K562 (cell line): ENCODE data around the gene CLIP4. TPM values are rescaled to one million over a fixed set of nuclear protein-coding genes. Genes with fewer than 3 reads are reported as not detected.

Source experiments
- ATAC-seq: fragments of 200-7000 bp; cut with Tn5 transposase; 3 replicates; pipeline ENCODE4 v1.9.1; 2020; ENCODE audit warnings: moderate library complexity
- BruUV-seq: library from RNA; stranded (reverse); fragments of 400-500 nt; replicated peaks from 2 replicates; lab custom pipeline; 2021; lab: Mats Ljungman, UMichigan
- CTCF ChIA-PET: fragments of 300-600 bp; formaldehyde crosslinking; extraction: SDS; loops from one replicate; lab custom pipeline; 2021; ENCODE audit warnings: low intra/inter-chr PET ratio; lab: Yijun Ruan, JAX
- POLR2A ChIA-PET: fragments of 300-600, 350-650 bp; sonication (Branson Sonifier 250); formaldehyde crosslinking; extraction: SDS; loops from one replicate; lab custom pipeline; 2021; ENCODE audit warnings: antibody characterized with exemption, inconsistent platforms; lab: Yijun Ruan, JAX
- DNase-seq, 4 experiments: peaks; one replicate each; pipeline versions ENCODE4 v3.0.0 to v3.0.0-alpha.2; 2011 to 2018; ENCODE audit warnings: low spot score in 3 of 4, mixed read lengths in 3 of 4; ENCODE audit errors: extremely low read depth in 1 of 4
- FAIRE-seq: peaks from 2 replicates; lab custom pipeline; 2011; peaks lifted over from hg19 to GRCh38; lab: Jason Lieb, UNC
- H2AFZ ChIP-seq: 2 replicates; pipeline ENCODE4 v1.6.0; 2011; ENCODE audit warnings: low read depth, low read length, control low read depth, inconsistent platforms
- H3K27ac ChIP-seq: fragments of 200-600 bp; 3 replicates; pipeline ENCODE4 v1.8.0; 2011; ENCODE audit warnings: low read depth, mild to moderate bottlenecking, control low read depth, inconsistent platforms, low read length, moderate library complexity, mixed read lengths; ENCODE audit errors: extremely low read depth
- H3K27me3 ChIP-seq, 2 experiments: fragments of 300-600 bp in 1 of 2; 2 replicates in 1 of 2; 3 replicates in 1 of 2; pipeline versions ENCODE4 v1.6.0 to v1.8.0; 2011; ENCODE audit warnings: inconsistent platforms in 2 of 2, low read length in 2 of 2, mild to moderate bottlenecking in 1 of 2, mixed read lengths in 1 of 2, moderate library complexity in 1 of 2; ENCODE audit not compliant: control insufficient read depth in 2 of 2, insufficient read depth in 2 of 2
- H3K36me3 ChIP-seq: fragments of 300-600 bp; 3 replicates; pipeline ENCODE4 v1.8.0; 2011; ENCODE audit warnings: mild to moderate bottlenecking, low read length, inconsistent platforms; ENCODE audit not compliant: control insufficient read depth, insufficient read depth
- H3K4me1 ChIP-seq, 2 experiments: fragments of 200-600 bp in 1 of 2; replicated peaks in 1 of 2; 2 replicates in 1 of 2; 3 replicates in 1 of 2; pipeline versions ENCODE4 v1.5.1 to v1.8.0; 2011; ENCODE audit warnings: inconsistent platforms in 2 of 2, low read length in 2 of 2, mild to moderate bottlenecking in 1 of 2, mixed read lengths in 1 of 2, moderate library complexity in 1 of 2; ENCODE audit not compliant: control insufficient read depth in 2 of 2, insufficient read depth in 2 of 2
- H3K4me2 ChIP-seq: 2 replicates; pipeline ENCODE4 v1.6.1; 2011; ENCODE audit warnings: low read length, control low read depth, inconsistent platforms, mixed read lengths; ENCODE audit not compliant: insufficient read depth
- H3K4me3 ChIP-seq: fragments of 200-600 bp; sonication (generic), shearing (Covaris generic); 2 replicates; pipeline ENCODE4 v1.5.1; 2016; ENCODE audit warnings: control low read depth, inconsistent platforms
- H3K79me2 ChIP-seq: fragments of 200-600 bp; 3 replicates; pipeline ENCODE4 v1.8.0; 2011; ENCODE audit warnings: low read length, inconsistent platforms; ENCODE audit not compliant: control insufficient read depth, insufficient read depth
- H3K9ac ChIP-seq, 2 experiments: 2 replicates each; pipeline versions ENCODE4 v1.6.0 to v1.6.1; 2011; ENCODE audit warnings: low read depth in 2 of 2, low read length in 2 of 2, control low read depth in 1 of 2, inconsistent platforms in 1 of 2, mild to moderate bottlenecking in 1 of 2, mixed read lengths in 1 of 2; ENCODE audit not compliant: insufficient read depth in 1 of 2
- H3K9me1 ChIP-seq: one replicate; pipeline ENCODE4 v1.6.0; 2011; ENCODE audit warnings: inconsistent platforms, mild to moderate bottlenecking, low read length, moderate library complexity; ENCODE audit not compliant: control insufficient read depth, insufficient read depth
- H3K9me3 ChIP-seq: replicated peaks from 2 replicates; pipeline ENCODE4 v1.5.1; 2011; ENCODE audit warnings: low read depth, low read length, inconsistent platforms; ENCODE audit not compliant: control insufficient read depth, insufficient read depth
- H4K20me1 ChIP-seq: replicated peaks from 2 replicates; pipeline ENCODE4 v1.6.1; 2011; ENCODE audit warnings: low read length, inconsistent platforms, mixed read lengths; ENCODE audit not compliant: control insufficient read depth, insufficient read depth
- ETS2 ChIP-seq: IDR thresholded peaks from 2 replicates; pipeline ENCODE4 v1.6.1; 2016; ENCODE audit warnings: borderline replicate concordance, missing genetic modification characterization, mild to moderate bottlenecking, moderate library complexity, missing compliant biosample characterization; ENCODE audit not compliant: poor library complexity, severe bottlenecking
- RFX5 ChIP-seq: IDR thresholded peaks from 2 replicates; pipeline ENCODE4 v1.6.1; 2011; ENCODE audit warnings: low read depth, mild to moderate bottlenecking, improper control_type of control experiment, low read length
- SIX5 ChIP-seq, 2 experiments: IDR thresholded peaks; 2 replicates each; pipeline ENCODE4 v1.6.1; 2011; ENCODE audit warnings: low read length in 2 of 2, borderline replicate concordance in 1 of 2, low read depth in 1 of 2, mild to moderate bottlenecking in 1 of 2, moderate library complexity in 1 of 2; ENCODE audit not compliant: insufficient read depth in 1 of 2
- STAT5B ChIP-seq: fragments of 250-450 bp; sonication (Bioruptor Pico); IDR thresholded peaks from 2 replicates; pipeline ENCODE4 v1.8.0; 2021; ENCODE audit warnings: mild to moderate bottlenecking, inconsistent platforms
- TBL1XR1 ChIP-seq, 2 experiments: IDR thresholded peaks; 2 replicates each; pipeline ENCODE4 v1.6.1; 2012; ENCODE audit warnings: improper control_type of control experiment in 2 of 2, low read length in 2 of 2, mild to moderate bottlenecking in 1 of 2
- YY1 ChIP-seq, 3 experiments: IDR thresholded peaks; 2 replicates each; pipeline ENCODE4 v1.6.1; 2011; ENCODE audit warnings: low read length in 2 of 3, mild to moderate bottlenecking in 2 of 3, moderate library complexity in 2 of 3, borderline replicate concordance in 1 of 3, control low read depth in 1 of 3, low read depth in 1 of 3; ENCODE audit not compliant: insufficient read depth in 3 of 3, insufficient replicate concordance in 2 of 3, control insufficient read depth in 1 of 3, insufficient read length in 1 of 3; ENCODE audit errors: extremely low read depth in 1 of 3
- ZNF134 ChIP-seq: fragments of 250-450 bp; sonication (Bioruptor Pico); conservative IDR thresholded peaks from 2 replicates; pipeline ENCODE4 v1.4.0; 2020
- WGBS: fragments of 100-300 bp; shearing (Covaris generic); methylation state at CpG from one replicate; pipeline ENCODE4 v1.1.6; 2016; ENCODE audit warnings: low coverage, mixed read lengths; ENCODE audit not compliant: insufficient coverage; ENCODE audit errors: missing lambda C conversion rate; 5-methylcytosine and 5-hydroxymethylcytosine counted together
- in situ Hi-C: fragments of 300-500 bp; cut with MboI; formaldehyde crosslinking; loops from 4 replicates; pipeline ENCODE4 v1.15.0; 2018; ENCODE audit warnings: inconsistent platforms, mixed read lengths
- intact Hi-C: fragments of 100-400 bp; cut with micrococcal nuclease; formaldehyde crosslinking; loops from 2 replicates; pipeline ENCODE4 v1.14.2; 2022
- polyA plus RNA-seq, 8 experiments: library from polyadenylated mRNA; depleted of rRNA in 4 of 8; stranded (reverse) in 5 of 8; unstranded in 3 of 8; fragments of >200 nt; fragmentation: Nextera tagmentation in 2 of 8; fragmentation: Illumina TruSeq in 1 of 8; extraction: Ambion mirVana in 2 of 8; extraction: Trizol in 1 of 8; gene quantifications; 2 replicates each; pipeline versions ENCODE4 v1.2.1 to v1.2.3, GENCODE V29; 2011 to 2014; ENCODE audit warnings: inconsistent platforms in 1 of 8, missing spikeins in 1 of 8
- total RNA-seq, 7 experiments: library from RNA; depleted of rRNA in 6 of 7; stranded (reverse); fragments of >200 nt in 6 of 7; fragmentation: Illumina TruSeq in 2 of 7; extraction: Trizol in 2 of 7; gene quantifications; 2 replicates each; pipeline versions ENCODE4 v1.2.1 to v1.2.3, GENCODE V29; 2011 to 2021; ENCODE audit warnings: low replicate concordance in 1 of 7
- TF ChIP-seq, protein P1 (sequence below): sonication (generic); formaldehyde crosslinking; IDR thresholded peaks from 2 replicates; pipeline ENCODE4 v1.8.0; 2022; ENCODE audit warnings: mild to moderate bottlenecking, missing genetic modification reagents
- TF ChIP-seq, protein P2 (sequence below): sonication (generic); formaldehyde crosslinking; IDR thresholded peaks from 2 replicates; pipeline ENCODE4 v1.8.0; 2022; ENCODE audit warnings: mild to moderate bottlenecking, missing genetic modification reagents, borderline replicate concordance
- TF ChIP-seq, protein P3 (sequence below): fragments of 250-450 bp; sonication (Bioruptor Pico); IDR thresholded peaks from 2 replicates; pipeline ENCODE4 v1.4.0; 2020; ENCODE audit warnings: mild to moderate bottlenecking
- TF ChIP-seq, protein P4 (sequence below), 3 experiments: fragments of 200-800 bp in 1 of 3; fragments of 250-450 bp in 1 of 3; fragments of 450-650 bp in 1 of 3; sonication (Bioruptor Pico) in 1 of 3; sonication (Bioruptor generic) in 1 of 3; formaldehyde crosslinking in 1 of 3; IDR thresholded peaks; 2 replicates each; pipeline versions ENCODE4 v1.6.1 to v1.8.0; 2016 to 2022; ENCODE audit warnings: mild to moderate bottlenecking in 2 of 3, missing genetic modification characterization in 2 of 3, missing compliant biosample characterization in 1 of 3, moderate library complexity in 1 of 3

Gene CLIP4
- total and polyA plus RNA-seq, 9 of the 15 experiments (the other 6 are each of a cell fraction or from before 2014, with no cell fraction given): 0.03 to 0.38 (median 0.13) TPM; not detected in 5

DNA sequence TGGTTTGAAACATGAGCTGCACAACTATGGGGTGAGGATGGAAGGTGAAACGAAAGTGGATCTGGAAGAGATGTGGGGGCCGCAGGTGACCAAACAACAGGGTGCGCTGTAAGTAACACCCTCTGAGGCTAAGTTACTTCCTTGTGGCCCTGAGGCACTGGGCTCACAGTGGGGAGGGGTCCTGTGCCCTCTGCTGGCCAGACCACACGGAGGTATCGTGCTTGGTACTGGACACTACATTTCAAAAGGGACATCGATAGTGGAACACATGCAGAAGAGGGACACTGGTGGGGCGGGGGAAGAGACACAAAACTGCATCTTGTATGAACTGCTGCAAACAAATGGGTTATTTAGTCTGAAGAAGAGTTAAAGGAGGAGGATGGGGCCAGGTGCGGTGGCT, 110.6 kb downstream of the CLIP4 start:
- intact Hi-C loops (no loop called here), in situ Hi-C loops (no loop called here)
- Histone ChIP-seq H2AFZ (no peak overlapping the region), H3K4me3 (no peak overlapping the region), H3K36me3 (no peaks in the 10 kb centered on the region), H3K9me3 (no peaks in the 10 kb centered on the region), H3K4me1 (no peaks in the 10 kb centered on the region), H4K20me1 (peaks cover 11% of the 10 kb centered on the region), H3K27ac (no peak overlapping the region), H3K79me2 (no peaks in the 10 kb centered on the region), H3K4me2 (no peak overlapping the region), H3K27me3 (peaks cover 7 to 69% of the 10 kb centered on the region in 2 experiments; a peak in 3 of 5 replicates), H3K9me1 (no peaks in the 10 kb centered on the region), H3K9ac (no peak overlapping the region)
- FAIRE-seq (no peak), ATAC-seq (no peak), DNase-seq (no peak)
- 4% methylated on average over 8 of the region's 8 CpGs for WGBS
- ChIA-PET CTCF (no interaction called here), POLR2A (no interaction called here)
- BruUV-seq: no TSS peak
- TF ChIP-seq ETS2 (tag): no peak
- TF ChIP-seq TBL1XR1 (IDR thresholded peaks at IDR 0.05; ENCODE audit: low read length in 2 of 2): no peak
- TF ChIP-seq ZNF134 (CRISPR knock-in tag): no peak
- TF ChIP-seq, protein P1, sequence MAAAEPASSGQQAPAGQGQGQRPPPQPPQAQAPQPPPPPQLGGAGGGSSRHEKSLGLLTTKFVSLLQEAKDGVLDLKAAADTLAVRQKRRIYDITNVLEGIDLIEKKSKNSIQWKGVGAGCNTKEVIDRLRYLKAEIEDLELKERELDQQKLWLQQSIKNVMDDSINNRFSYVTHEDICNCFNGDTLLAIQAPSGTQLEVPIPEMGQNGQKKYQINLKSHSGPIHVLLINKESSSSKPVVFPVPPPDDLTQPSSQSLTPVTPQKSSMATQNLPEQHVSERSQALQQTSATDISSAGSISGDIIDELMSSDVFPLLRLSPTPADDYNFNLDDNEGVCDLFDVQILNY (CRISPR knock-in tag): no peak
- TF ChIP-seq, protein P2, sequence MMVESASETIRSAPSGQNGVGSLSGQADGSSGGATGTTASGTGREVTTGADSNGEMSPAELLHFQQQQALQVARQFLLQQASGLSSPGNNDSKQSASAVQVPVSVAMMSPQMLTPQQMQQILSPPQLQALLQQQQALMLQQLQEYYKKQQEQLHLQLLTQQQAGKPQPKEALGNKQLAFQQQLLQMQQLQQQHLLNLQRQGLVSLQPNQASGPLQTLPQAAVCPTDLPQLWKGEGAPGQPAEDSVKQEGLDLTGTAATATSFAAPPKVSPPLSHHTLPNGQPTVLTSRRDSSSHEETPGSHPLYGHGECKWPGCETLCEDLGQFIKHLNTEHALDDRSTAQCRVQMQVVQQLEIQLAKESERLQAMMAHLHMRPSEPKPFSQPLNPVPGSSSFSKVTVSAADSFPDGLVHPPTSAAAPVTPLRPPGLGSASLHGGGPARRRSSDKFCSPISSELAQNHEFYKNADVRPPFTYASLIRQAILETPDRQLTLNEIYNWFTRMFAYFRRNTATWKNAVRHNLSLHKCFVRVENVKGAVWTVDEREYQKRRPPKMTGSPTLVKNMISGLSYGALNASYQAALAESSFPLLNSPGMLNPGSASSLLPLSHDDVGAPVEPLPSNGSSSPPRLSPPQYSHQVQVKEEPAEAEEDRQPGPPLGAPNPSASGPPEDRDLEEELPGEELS (CRISPR knock-in tag): no peak
- TF ChIP-seq YY1 (IDR thresholded peaks at IDR 0.05; ENCODE audit: borderline replicate concordance in 1 of 3, control insufficient read depth in 1 of 3, extremely low read depth in 1 of 3, insufficient read depth in 3 of 3, insufficient read length in 1 of 3, insufficient replicate concordance in 2 of 3, low read depth in 1 of 3, low read length in 2 of 3): no peak
- TF ChIP-seq, protein P3, sequence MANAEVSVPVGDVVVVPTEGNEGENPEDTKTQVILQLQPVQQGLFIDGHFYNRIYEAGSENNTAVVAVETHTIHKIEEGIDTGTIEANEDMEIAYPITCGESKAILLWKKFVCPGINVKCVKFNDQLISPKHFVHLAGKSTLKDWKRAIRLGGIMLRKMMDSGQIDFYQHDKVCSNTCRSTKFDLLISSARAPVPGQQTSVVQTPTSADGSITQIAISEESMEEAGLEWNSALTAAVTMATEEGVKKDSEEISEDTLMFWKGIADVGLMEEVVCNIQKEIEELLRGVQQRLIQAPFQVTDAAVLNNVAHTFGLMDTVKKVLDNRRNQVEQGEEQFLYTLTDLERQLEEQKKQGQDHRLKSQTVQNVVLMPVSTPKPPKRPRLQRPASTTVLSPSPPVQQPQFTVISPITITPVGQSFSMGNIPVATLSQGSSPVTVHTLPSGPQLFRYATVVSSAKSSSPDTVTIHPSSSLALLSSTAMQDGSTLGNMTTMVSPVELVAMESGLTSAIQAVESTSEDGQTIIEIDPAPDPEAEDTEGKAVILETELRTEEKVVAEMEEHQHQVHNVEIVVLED (CRISPR knock-in tag): no peak
- no peak for TF ChIP-seq STAT5B (CRISPR knock-in tag)
- TF ChIP-seq, protein P4, sequence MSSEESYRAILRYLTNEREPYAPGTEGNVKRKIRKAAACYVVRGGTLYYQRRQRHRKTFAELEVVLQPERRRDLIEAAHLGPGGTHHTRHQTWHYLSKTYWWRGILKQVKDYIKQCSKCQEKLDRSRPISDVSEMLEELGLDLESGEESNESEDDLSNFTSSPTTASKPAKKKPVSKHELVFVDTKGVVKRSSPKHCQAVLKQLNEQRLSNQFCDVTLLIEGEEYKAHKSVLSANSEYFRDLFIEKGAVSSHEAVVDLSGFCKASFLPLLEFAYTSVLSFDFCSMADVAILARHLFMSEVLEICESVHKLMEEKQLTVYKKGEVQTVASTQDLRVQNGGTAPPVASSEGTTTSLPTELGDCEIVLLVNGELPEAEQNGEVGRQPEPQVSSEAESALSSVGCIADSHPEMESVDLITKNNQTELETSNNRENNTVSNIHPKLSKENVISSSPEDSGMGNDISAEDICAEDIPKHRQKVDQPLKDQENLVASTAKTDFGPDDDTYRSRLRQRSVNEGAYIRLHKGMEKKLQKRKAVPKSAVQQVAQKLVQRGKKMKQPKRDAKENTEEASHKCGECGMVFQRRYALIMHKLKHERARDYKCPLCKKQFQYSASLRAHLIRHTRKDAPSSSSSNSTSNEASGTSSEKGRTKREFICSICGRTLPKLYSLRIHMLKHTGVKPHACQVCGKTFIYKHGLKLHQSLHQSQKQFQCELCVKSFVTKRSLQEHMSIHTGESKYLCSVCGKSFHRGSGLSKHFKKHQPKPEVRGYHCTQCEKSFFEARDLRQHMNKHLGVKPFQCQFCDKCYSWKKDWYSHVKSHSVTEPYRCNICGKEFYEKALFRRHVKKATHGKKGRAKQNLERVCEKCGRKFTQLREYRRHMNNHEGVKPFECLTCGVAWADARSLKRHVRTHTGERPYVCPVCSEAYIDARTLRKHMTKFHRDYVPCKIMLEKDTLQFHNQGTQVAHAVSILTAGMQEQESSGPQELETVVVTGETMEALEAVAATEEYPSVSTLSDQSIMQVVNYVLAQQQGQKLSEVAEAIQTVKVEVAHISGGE (CRISPR knock-in tag; IDR thresholded peaks at IDR 0.05): no peak
- TF ChIP-seq SIX5 (IDR thresholded peaks at IDR 0.05; ENCODE audit: borderline replicate concordance in 1 of 2, insufficient read depth in 1 of 2, low read depth in 1 of 2, low read length in 2 of 2): no peak
- no peak for TF ChIP-seq RFX5
